Keratinocyte (primary cell): Measurements from ENCODE around the gene SDC1. TPM values are rescaled to one million over a fixed set of nuclear protein-coding genes. Genes with fewer than 3 reads are reported as not detected.

Experiments used
- DNase-seq: peaks from one replicate; pipeline ENCODE4 v3.0.0-alpha.2; 2011; ENCODE audit warnings: low read depth, missing footprints, low spot score
- FAIRE-seq: peaks from 2 replicates; lab custom pipeline; 2011; peaks lifted over from hg19 to GRCh38; lab: Jason Lieb, UNC
- H2AFZ ChIP-seq: 2 replicates; pipeline ENCODE4 v1.6.0; 2012; ENCODE audit warnings: low read length, control low read depth, inconsistent platforms; ENCODE audit not compliant: control insufficient read depth
- H3K27ac ChIP-seq: 2 replicates; pipeline ENCODE4 v1.5.1; 2011; ENCODE audit warnings: low read length; ENCODE audit not compliant: control insufficient read depth, insufficient read depth
- H3K27me3 ChIP-seq: 3 replicates; pipeline ENCODE4 v1.6.0; 2011; ENCODE audit warnings: low read length; ENCODE audit not compliant: control insufficient read depth, insufficient read depth; ENCODE audit errors: extremely low read depth
- H3K36me3 ChIP-seq, 2 experiments: 2 replicates in 1 of 2; 3 replicates in 1 of 2; pipeline ENCODE4 v1.5.1; 2011; ENCODE audit warnings: low read length in 2 of 2, mild to moderate bottlenecking in 1 of 2; ENCODE audit not compliant: control insufficient read depth in 2 of 2, insufficient read depth in 2 of 2; ENCODE audit errors: extremely low read depth in 1 of 2
- H3K4me1 ChIP-seq: 3 replicates; pipeline ENCODE4 v1.5.1; 2011; ENCODE audit warnings: low read length; ENCODE audit not compliant: control insufficient read depth, insufficient read depth; ENCODE audit errors: extremely low read depth
- H3K4me2 ChIP-seq: 3 replicates; pipeline ENCODE4 v1.6.0; 2011; ENCODE audit warnings: low read depth, low read length; ENCODE audit not compliant: control insufficient read depth, insufficient read depth; ENCODE audit errors: extremely low read depth
- H3K4me3 ChIP-seq, 3 experiments: fragments of 200-600 bp in 1 of 3; sonication (generic) in 1 of 3; 2 replicates in 2 of 3; 3 replicates in 1 of 3; pipeline ENCODE4 v1.5.1; 2011 to 2016; ENCODE audit warnings: low read length in 3 of 3, mild to moderate bottlenecking in 3 of 3, control low read depth in 2 of 3, inconsistent platforms in 1 of 3, low read depth in 1 of 3, mixed read lengths in 1 of 3, mixed run types in 1 of 3, moderate library complexity in 1 of 3; ENCODE audit not compliant: control insufficient read depth in 2 of 3, insufficient read depth in 2 of 3; ENCODE audit errors: extremely low read depth in 1 of 3
- H3K79me2 ChIP-seq: 2 replicates; pipeline ENCODE4 v1.6.0; 2012; ENCODE audit warnings: low read length; ENCODE audit not compliant: control insufficient read depth, insufficient read depth
- H3K9ac ChIP-seq: 3 replicates; pipeline ENCODE4 v1.6.0; 2011; ENCODE audit warnings: low read length; ENCODE audit not compliant: control insufficient read depth, insufficient read depth; ENCODE audit errors: extremely low read depth
- H3K9me1 ChIP-seq: 3 replicates; pipeline ENCODE4 v1.6.0; 2011; ENCODE audit warnings: low read length; ENCODE audit not compliant: control insufficient read depth, insufficient read depth; ENCODE audit errors: extremely low read depth
- H3K9me3 ChIP-seq: 2 replicates; pipeline ENCODE4 v1.5.1; 2012; ENCODE audit warnings: low read depth, low read length; ENCODE audit not compliant: control insufficient read depth
- H4K20me1 ChIP-seq: 3 replicates; pipeline ENCODE4 v1.6.0; 2011; ENCODE audit warnings: low read length; ENCODE audit not compliant: control insufficient read depth, insufficient read depth; ENCODE audit errors: extremely low read depth
- EZH2 ChIP-seq: IDR thresholded peaks from one replicate; pipeline ENCODE4 v1.6.1; 2012; ENCODE audit warnings: inconsistent platforms, mild to moderate bottlenecking, low read length, moderate library complexity
- dilution Hi-C: fragments of 300-500 bp; cut with MboI; formaldehyde crosslinking; loops from one replicate; pipeline ENCODE4 v1.7.0; 2020; ENCODE audit warnings: low sequenced_read_pairs; ENCODE audit not compliant: extremely low pct_ligation_motif_present
- polyA plus RNA-seq, 5 experiments: library from polyadenylated mRNA; depleted of rRNA in 3 of 5; stranded (reverse) in 3 of 5; stranded (forward) in 1 of 5; unstranded in 1 of 5; fragments of >200 nt; gene quantifications; 1 replicate in 1 of 5; 2 replicates in 3 of 5; 3 replicates in 1 of 5; pipeline versions ENCODE4 v1.2.1 to v1.2.3, GENCODE V29; 2011 to 2012; ENCODE audit warnings: missing spikeins in 2 of 5, low read depth in 1 of 5, low replicate concordance in 1 of 5
- TF ChIP-seq, protein P1 (sequence below), 3 experiments: IDR thresholded peaks in 1 of 3; conservative IDR thresholded peaks in 1 of 3; optimal IDR thresholded peaks in 1 of 3; 2 replicates in 2 of 3; 3 replicates in 1 of 3; pipeline versions ENCODE3 to v1.5.1; 2011; ENCODE audit warnings: low read length in 3 of 3, mild to moderate bottlenecking in 3 of 3, moderate library complexity in 2 of 3, control low read depth in 1 of 3, inconsistent platforms in 1 of 3; ENCODE audit not compliant: insufficient read depth in 2 of 3; ENCODE audit errors: extremely low read depth in 1 of 3

SDC1 gene
- polyA plus RNA-seq, 1 donor (not counting 4 experiments of a cell fraction or from before 2014, with no cell fraction given): 696 TPM

DNA sequence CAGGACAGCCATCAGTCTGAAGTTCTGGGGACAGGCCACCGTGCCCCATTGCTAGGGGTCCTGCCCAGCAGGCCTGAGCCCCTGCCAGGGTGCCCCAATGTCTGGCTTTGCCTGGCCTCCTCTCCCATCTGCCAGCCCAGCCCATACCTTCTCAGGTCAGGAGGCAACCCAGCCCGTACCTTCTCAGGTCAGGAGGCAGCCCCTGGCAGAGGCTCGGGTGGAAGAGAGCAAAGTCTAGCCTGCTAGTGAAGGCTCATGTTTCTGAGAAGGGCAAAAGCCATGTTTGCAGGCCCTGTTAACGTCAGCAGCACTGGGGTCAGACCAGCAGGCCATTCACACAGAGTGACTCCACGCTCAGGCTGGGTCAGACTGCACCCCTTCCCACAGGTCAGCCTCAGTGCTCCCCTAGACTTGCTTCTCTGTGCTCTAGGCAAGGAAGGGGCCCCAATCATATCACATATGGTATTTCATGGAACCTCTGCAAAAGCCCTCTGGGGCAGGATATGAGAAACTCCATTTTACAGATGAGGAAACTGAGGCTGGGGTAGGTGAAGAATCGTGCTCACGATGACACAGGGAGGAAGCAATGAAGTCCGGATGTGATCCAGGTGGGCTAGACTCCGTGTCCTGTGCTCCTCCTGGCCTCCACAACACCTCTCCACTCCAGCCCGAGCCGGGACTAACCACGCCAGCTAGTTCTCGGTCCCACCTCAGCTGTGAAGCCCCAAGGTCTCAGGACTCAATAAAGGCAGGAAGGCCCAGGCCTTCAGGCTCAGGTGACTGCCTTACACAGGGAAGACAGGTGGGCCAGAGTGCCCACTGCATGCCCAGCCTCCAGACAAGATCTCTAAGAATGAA lies 9.5 kb downstream of the SDC1 start:
- Histone ChIP-seq H3K36me3 (peaks cover 27 to 71% of the 10 kb centered on the region in 2 experiments), H3K4me1 (peaks cover 99% of the 10 kb centered on the region), H2AFZ (no peak overlapping the region), H3K9ac (peak overlapping the region; percentile 96), H3K4me3 (no peak overlapping the region), H3K9me3 (no peaks in the 10 kb centered on the region), H3K79me2 (peaks cover 97% of the 10 kb centered on the region), H3K4me2 (peak overlapping the region; percentile 100), H4K20me1 (peaks cover 34% of the 10 kb centered on the region), H3K9me1 (peaks cover 3% of the 10 kb centered on the region), H3K27ac (peak overlapping the region; percentile 96), H3K27me3 (no peaks in the 10 kb centered on the region)
- DNase-seq (no peak), FAIRE-seq (no peak)
- dilution Hi-C loops: no loop called here
- TF ChIP-seq, protein P1, sequence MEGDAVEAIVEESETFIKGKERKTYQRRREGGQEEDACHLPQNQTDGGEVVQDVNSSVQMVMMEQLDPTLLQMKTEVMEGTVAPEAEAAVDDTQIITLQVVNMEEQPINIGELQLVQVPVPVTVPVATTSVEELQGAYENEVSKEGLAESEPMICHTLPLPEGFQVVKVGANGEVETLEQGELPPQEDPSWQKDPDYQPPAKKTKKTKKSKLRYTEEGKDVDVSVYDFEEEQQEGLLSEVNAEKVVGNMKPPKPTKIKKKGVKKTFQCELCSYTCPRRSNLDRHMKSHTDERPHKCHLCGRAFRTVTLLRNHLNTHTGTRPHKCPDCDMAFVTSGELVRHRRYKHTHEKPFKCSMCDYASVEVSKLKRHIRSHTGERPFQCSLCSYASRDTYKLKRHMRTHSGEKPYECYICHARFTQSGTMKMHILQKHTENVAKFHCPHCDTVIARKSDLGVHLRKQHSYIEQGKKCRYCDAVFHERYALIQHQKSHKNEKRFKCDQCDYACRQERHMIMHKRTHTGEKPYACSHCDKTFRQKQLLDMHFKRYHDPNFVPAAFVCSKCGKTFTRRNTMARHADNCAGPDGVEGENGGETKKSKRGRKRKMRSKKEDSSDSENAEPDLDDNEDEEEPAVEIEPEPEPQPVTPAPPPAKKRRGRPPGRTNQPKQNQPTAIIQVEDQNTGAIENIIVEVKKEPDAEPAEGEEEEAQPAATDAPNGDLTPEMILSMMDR (optimal IDR thresholded peaks at IDR 0.05 in 1 of 3, IDR thresholded peaks at IDR 0.05 in 1 of 3, conservative IDR thresholded peaks at IDR 0.05 in 1 of 3; ENCODE audit: extremely low read depth in 1 of 3, insufficient read depth in 2 of 3, low read length in 3 of 3): no peak
- no peak for TF ChIP-seq EZH2

DNA sequence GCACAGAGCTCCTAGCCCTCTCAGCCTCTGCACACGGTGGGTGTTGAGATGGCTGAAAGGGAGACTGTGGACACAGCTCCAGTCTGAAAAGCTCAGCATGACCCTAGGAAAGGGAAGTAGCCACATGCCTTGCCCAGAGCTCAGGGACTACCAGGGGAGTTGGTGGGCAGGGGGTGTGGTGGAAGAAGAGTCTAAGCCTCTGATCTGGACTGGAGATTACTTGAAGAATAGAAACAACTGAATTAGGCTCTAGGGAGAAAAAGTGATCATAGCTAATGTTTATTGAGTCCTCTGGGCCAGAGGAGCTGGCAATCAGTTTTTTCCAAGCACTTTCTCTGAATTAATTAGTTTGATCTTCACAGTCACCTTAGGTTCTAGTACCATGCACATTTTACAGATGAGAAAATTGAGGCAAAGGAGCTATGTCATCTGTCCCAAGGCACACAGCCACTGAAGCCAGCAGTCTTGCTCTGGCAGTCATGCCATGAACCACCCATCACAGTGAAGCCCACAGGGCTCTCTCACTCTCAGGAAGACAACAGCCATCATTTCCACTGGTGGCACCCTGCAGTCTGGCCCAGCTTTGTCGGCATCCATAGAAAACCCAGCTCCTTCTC lies 10.3 kb downstream of the SDC1 start:
- H3K9me3 ChIP-seq: no peaks in the 10 kb centered on the region
- dilution Hi-C loops: no loop called here
- no peak for TF ChIP-seq EZH2
- TF ChIP-seq, protein P1 (optimal IDR thresholded peaks at IDR 0.05 in 1 of 3, IDR thresholded peaks at IDR 0.05 in 1 of 3, conservative IDR thresholded peaks at IDR 0.05 in 1 of 3; ENCODE audit: extremely low read depth in 1 of 3, insufficient read depth in 2 of 3, low read length in 3 of 3): no peak
- H3K27me3 ChIP-seq: no peaks in the 10 kb centered on the region
- peak overlapping the region; percentile 100 for H3K4me2 ChIP-seq
- DNase-seq (no peak), FAIRE-seq (no peak)
- H3K36me3 ChIP-seq: peaks cover 28 to 71% of the 10 kb centered on the region in 2 experiments
- H2AFZ ChIP-seq: no peak overlapping the region
- peaks cover 97% of the 10 kb centered on the region for H3K79me2 ChIP-seq
- H4K20me1 ChIP-seq: peaks cover 27% of the 10 kb centered on the region
- peak overlapping the region; percentile 96 for H3K9ac ChIP-seq
- H3K4me3 ChIP-seq: no peak overlapping the region
- H3K27ac ChIP-seq: peak overlapping the region; percentile 96
- H3K9me1 ChIP-seq: peaks cover 3% of the 10 kb centered on the region
- H3K4me1 ChIP-seq: peaks cover 99% of the 10 kb centered on the region
